Endometrium (tissue), 2 donors: ENCODE data around the gene BUD13.
A peak's percentile ranks its signal among the peaks of the same experiment; 100 is the strongest.
"Not testable (repeated sequence)": the region's sequence is repeated elsewhere in the genome, so short reads cannot be mapped to it uniquely, and the experiment has no call there.

ENCODE experiments used
- FAIRE-seq: peaks from 2 replicates; lab custom pipeline; 2012; peaks lifted over from hg19 to GRCh38; lab: Jason Lieb, UNC
- donor health status: control.
- donor health status: control.

Gene BUD13, protein sequence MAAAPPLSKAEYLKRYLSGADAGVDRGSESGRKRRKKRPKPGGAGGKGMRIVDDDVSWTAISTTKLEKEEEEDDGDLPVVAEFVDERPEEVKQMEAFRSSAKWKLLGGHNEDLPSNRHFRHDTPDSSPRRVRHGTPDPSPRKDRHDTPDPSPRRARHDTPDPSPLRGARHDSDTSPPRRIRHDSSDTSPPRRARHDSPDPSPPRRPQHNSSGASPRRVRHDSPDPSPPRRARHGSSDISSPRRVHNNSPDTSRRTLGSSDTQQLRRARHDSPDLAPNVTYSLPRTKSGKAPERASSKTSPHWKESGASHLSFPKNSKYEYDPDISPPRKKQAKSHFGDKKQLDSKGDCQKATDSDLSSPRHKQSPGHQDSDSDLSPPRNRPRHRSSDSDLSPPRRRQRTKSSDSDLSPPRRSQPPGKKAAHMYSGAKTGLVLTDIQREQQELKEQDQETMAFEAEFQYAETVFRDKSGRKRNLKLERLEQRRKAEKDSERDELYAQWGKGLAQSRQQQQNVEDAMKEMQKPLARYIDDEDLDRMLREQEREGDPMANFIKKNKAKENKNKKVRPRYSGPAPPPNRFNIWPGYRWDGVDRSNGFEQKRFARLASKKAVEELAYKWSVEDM

DNA sequence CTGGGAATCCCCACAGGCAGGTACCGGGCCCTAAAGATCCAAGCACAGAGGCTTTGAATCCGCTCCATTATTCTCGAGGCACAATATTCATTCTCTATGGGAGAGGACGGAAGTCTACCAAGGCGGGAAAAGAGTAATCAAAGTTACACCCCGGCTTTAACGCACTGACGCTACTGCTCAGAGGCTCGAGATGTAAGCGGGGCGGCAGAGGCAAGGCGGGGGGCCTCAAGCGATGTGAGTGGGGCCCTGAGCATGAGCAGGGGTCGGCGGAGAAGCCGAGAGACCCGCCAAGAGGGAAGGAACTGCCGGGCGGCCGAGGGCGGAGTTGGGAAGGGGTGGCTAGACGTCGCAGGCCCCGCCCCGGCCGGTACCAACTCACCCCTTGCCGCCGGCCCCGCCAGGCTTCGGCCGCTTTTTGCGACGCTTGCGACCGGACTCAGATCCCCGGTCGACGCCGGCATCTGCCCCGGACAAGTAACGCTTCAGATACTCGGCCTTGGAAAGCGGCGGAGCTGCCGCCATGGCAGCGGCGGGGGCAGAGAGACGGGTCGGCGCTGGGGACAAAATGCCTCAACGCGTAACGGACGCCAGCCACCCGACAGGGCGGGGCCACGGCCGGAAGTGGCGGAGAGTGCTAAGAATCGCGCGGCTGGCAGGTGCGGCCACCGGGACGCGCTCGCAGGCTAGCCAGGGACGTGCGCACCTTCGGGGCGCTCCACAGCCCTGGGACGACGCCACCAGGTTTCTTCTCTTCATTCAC, at the start of gene BUD13:
Gene BUD13 (minus strand): TSS at position 545 of the 760 bp plus-strand sequence. CDS start 23 bp downstream, at position 522.
- FAIRE-seq = no peak

DNA sequence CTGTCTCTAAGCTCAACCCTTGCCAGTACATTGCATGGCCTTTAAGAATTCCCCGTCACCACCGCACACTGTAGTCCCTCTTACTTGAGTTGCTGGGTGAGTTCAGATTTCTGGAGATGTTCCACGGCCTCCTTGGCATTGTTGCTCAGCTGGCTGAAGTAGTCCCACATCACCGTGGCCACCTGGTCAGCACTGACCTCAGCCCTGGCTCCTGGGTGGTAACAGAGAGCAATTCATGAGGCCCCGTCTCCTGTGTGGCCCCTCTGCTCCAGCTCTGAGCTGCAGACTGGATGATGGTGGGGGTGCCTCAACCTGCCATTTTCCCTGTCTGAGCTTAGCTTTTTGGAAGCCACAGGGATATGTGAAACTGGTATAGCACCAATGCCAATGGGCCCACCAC, 49.8 kb upstream of the BUD13 start:
- no peak for FAIRE-seq

DNA sequence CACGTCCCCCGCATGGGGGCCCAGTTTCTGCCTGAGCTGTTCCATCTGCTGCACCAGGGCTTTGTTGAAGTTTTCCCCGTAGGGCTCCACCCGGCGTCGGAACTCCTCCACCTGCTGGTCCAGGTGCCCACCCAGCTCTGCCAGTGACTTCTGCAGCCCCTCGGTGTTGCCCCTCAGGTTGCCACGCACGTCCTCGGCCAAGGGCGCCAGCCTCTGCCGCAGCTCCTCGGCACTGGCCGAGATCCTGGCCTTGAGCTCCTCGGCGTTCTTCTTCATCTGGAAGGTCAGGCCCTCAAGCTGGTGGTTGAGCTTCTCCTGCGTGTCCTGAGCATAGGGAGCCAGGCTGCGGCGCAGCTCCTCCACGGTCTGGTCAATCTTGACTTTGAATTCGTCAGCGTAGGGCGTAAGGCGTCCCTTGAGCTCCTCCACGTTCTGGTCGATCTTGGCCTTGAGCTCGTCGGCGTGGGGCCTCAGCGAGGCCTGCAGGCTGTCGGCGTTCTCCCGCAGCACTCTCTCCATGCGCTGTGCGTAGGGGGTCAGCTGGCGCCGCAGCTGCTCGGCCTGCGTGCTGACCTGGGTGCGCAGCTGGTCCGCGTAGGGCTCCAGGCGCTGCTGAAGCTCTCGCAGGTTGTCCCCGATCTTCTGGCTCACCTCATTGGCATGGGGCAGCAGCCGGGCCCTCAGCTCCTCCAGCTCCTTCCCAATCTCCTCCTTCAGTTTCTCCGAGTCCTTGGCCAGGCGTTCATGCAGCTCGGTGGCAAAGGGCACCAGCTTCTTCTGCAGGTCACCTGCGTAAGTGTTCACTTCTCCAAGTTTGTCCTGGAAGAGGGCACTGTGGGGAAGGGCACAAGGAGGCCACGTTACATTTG, 48.5 kb upstream of the BUD13 start:
- no peak for FAIRE-seq

DNA sequence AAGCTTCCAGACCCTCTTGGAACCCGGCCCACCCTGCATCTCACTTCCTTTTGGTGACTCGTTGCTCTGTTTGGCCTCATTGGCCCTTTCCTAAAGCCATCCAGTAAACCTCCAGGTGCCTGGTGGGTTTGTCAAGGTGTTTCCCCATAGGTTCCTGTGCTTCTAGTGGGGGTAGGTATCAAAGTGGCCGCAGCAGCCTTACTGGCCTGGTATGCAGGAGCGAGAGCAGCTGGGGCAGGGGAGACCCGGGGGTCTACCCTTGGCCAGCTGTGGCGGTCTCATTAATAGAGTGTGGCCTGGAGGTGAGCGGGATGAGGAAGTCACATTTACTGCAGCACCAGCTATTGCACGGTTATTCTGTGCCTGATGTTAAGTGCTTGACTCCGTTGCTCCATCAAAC, 46.3 kb upstream of the BUD13 start:
- FAIRE-seq = no peak

DNA sequence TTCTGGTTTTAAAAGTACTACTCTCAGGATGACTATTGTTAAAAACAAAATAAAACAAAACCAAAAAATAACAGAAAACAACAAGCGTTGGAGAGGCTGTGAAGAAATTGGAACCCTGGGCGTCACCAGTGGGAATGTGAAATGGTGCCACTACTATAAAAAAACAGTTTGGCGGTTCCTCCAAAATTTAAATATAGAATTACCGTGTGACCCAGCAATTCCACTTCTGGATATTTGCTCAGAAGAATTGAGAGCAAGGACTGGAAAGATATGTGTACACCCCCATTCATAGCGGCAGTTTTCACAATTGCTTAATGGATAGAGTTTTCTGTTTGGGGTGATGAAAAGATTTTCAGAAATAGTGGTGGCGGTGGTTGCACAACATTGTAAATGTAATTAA, 41.7 kb upstream of the BUD13 start:
- no peak for FAIRE-seq

DNA sequence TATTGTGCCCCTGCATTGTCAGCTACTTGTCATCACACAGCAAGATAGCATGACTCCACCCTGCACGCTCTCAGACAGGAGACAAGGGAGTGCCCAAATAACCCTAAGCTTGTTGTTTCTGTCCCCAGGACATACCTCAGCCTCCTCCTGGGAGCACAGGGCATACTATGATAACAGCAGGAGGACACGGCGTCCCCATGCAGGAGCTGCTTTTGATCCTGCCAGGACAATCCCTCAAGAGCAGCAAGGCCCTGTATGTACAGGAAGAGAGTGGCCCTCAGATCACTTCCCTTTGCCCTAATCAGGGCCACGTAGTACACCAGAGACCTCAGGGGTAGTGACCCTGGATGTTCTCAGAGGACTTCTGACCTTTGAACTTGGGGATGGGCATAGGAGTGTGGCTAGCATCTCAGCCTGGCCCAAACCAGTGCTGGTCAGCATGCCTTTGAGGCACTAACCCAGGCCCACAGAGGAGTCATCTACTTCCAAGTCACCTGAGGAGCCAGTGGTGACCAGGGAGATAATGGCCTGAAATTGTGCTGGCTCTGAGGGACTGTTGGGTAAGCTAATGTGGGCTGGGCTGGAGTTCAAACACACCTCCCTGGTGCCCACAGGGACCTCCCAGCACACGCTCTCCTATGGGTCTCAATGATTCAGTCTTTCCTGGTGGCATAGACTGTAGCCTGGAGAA, 41.1 kb upstream of the BUD13 start:
- FAIRE-seq = no peak

DNA sequence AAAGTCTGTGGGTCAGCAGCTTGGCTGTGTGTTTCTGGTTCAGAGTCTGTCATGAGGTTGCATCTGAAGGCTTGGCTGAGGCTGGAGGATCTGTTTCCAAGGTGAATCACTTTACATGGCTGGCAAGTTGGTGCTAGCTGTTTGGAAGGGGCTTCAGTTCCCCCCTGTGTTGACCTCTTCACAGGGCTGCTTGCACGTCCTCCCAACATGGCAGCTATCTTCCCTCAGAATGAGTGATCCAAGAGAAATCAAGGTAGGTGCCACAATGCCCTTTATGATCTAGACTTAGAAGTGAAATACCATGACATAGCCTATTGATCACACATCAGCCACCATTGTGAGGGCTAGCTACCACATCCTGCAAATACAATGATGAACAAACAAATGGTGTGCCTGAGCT, 40.4 kb upstream of the BUD13 start:
- FAIRE-seq = no peak

DNA sequence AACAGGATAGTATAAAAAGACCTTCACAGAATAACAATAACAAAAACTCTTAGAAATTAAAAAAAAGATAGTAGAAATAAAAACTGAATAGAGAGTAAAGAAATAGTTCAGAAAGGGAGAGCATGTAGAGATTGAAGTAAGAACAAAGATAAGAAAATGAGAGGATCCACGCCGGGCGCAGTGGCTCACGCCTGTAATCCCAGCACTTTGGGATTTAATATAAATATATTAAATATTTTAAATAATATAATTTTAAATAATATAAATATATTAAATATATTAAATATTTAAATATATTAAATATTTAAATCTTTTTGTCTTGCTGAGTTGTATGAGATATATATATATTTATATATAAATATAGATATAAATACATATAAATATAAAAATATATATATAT, 39.3 kb upstream of the BUD13 start:
- peak; percentile 89 for FAIRE-seq

DNA sequence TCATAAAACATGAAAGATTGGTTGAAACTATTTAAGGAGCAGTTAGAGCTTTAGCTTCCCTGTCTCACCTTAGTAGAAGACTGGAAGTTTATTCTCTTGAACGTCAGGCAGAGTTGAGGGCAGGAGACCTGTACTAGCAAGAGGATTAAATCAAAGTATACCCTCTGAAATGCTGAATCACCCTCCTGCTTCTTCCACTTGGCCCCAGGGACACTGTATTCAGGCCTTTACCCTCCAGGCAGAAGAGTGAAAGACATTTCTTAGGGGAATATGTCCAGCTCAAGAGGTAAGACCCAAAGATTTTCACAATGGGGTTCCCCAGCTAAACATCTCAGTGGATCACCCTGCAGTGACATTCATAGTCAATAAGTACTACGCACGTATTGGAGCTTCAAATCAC, 38.4 kb upstream of the BUD13 start:
- no peak for FAIRE-seq

DNA sequence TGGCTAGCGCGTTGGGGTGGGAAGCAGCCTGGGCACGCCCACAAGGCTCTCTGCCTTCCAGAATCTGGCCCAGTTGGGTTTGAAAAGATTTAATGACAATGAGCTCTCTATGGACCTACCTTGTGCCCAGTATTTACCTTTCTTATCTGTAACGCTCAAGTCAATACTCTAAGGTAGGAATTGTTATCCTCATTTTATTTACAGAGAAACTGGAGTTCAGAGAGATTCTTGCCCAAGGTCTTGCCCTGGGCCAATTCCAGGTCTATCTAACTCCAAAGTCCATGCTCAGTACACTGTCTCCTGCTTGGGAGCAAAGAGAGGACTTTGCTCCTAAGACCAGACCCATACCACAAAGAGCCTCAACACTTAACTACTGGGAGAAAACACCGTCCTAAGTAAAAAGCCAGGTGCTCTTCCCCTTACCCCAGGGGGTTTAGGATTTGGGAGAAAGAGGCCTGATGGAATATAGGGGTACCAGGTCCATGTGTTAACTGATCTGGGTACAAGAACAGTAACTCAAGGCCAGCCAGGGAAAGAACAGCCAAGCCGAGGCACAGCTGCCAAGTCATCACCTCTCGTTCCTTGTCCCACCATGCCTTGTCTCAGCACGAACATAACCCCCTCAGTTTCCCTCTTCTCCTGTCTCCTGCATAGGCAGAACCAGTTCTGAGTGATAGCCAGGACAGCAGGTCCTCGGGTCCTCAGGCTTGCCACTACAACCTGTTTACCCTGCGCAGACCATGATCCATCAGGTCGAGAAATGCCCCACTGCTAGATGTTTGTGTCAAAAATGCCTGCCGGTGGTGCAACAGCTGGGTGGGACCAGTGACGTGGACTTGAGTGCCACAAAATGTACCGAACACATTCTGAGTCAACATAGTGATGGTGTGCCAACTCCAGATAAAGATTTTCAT, 35.7 kb upstream of the BUD13 start:
- FAIRE-seq = no peak

DNA sequence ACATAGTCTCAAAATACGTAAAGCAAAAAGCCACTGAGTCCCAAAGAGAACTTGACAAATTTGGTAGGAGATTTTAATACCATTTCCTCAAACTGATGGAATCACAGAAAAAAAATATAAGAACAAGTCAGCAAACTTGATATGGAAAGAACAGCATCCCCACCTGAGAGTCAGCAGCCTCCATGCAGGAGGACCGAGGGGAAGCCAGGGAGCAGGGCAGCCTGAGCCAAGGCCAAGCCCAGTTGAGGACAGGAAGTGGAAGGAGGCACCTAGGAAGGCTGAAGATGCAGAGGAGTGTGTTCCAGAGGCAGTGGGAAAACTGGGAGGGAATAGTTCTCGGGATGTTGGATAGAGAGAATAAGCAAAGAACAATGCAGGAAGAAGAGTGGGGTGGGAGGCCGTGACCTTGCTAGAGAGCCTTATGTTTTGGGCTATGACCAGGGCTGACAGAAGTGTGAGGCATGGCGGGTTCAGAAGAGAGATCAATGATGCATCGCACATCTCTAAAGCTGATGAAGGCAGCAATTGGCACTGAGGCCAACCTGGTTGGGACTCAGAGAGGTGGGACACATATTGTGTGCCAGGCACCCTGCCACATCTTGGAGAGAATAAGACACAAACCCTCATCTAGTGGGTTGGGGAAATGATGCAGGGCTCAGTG, 34.9 kb upstream of the BUD13 start:
- no peak for FAIRE-seq

DNA sequence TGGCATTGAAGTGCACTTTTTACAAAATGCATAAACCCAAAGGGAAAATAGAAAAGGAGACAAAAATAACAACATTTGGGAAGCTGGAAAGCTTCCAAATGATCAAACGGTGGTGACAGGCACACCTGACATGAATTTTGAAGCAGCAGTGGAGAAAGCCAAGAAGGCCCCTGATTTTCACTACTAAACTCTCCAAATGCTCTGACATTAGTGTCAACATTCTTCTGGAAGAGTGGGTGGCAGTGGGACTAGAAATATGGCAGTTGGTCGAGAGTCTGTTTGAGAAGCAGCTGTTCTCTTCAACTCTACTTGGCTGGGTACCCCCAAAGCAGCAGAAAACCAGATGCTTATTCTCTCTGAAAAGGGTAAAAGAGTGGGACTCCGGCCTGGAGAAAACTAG, 31.2 kb upstream of the BUD13 start:
- no peak for FAIRE-seq

DNA sequence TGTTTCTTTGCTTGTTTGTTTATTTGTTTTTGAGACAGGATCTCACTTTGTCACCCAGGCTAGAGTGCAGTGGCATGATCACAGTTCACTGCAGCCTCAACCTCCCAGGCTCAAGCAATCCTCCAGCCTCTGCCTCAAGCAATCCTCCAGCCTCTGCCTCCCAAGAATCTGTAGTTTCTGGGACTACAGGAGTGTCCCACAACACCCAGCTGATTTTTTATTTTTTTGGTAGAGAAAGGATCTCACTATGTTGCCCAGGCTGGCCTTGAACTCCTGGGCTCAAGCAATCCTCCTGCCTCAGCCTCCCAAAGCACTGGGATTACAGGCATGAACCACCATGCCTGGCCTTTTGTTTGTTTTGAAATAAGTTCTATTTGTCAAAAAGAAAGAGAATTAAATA, 28.9 kb upstream of the BUD13 start:
- FAIRE-seq = not testable (repeated sequence)

DNA sequence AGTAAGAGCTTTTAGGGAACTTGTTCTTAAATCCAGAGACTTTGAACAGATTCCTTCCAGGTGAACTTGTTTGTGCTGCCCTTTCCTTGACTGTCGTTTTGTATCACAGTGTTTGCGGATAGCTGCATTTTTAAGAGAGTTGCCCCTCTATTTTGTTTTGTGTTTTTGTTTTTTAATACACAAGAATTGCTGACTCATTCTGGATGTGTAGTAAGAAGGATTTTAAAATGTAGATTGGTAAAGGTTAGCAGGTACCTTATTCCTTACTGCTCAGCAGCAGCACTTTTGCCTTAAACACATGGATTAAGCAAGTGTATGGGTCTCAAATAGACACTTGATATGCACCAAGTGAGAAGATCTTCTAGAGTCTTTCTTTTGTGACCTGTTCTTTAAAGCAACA, 27.8 kb upstream of the BUD13 start:
- no peak for FAIRE-seq

DNA sequence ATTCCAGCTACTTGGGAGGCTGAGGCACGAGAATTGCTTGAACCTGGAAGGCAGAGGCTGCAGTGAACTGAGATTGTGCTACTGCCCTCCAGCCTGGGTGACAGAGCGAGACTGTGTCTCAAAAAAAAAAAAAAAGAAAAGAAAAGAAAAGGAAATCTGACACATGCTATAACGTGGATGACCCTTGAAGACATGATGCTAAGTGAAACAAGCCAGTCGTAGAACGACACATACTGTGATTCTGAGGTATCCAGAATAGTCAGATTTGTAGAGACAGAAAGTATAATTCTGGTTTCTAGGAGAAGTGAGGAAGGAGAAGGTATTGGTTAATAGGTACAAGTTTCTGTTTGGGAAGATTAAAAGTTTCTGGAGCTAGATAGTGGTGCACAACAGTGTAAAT, 25.6 kb upstream of the BUD13 start:
- FAIRE-seq = no peak

DNA sequence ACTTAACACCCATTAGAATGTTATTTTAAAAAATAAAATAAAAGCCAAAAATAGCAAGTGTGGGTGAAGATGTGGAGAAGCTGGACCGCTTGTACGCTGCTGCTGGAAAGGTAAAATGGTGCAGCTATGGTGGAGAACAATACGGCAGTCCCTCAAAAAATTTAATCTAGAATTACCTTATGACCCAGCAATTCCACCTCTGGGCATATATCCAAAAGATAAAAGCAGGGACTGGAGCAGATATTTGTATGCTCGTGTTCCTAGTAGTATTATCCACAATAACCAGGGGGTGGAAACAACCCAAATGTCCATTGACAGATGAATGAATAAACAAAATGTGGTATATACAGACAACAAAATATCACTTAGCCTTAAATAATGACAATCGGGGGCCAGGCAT, 25.0 kb upstream of the BUD13 start:
- no peak for FAIRE-seq

DNA sequence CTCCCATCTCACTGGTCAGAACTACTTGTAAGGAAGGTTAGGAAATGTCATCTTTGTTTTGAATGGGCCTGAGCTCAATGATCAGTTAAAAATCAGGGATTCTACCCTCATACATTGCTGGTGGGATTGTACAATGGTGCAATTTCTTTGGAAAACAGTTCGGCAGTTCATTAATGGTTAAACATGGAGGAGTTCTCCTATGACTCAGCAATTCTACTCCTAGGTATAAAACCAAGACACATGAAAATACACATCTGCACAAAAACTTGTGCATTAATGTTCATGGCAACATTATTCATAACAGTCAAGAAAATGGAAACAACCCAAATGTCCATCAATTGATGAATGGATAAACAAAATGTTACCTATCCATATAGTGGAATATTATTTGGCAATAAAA, 23.8 kb upstream of the BUD13 start:
- no peak for FAIRE-seq

DNA sequence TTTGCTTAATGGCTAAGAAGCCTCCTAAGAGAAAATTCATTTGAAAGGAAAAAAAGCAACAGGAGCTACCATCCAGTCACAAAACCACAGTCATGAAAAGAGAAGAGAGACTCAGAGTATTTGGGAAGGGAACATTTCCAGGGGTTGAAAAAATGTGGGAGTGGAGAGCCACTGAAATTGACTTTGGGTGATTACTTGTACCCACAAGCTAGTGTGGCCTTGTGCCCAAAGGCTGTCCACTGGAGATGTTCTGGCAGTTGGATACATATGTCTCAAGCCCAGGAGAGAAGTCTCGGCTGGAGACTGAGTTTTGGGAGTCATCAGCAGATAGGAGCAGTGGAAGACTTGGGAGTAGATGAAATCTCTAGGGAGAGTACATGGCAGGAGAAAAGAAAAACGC, 22.1 kb upstream of the BUD13 start:
- FAIRE-seq = no peak

DNA sequence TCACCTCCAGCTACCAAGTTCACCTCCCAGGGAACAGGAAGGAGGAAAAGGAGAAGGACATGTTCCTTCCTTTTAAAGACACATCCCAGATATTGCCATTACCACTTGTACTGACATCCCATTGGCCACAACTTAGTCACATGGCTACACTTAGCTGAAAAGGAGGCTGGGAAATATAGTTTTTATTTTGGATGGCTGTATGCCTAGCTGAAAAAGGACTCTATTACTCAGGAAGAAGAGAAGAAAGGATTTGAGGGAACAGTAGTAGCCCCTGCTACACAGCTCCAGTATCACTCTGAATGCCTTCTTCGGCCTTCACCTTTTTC, 20.9 kb upstream of the BUD13 start:
- no peak for FAIRE-seq
